GM19328 (cell line): Measurements from ENCODE around the gene LMNTD1.

Source experiments
- ATAC-seq: cut with Tn5 transposase; IDR thresholded peaks from one replicate; pipeline ENCODE4 v1.9.1; 2021; ENCODE audit warnings: mild to moderate bottlenecking, moderate library complexity; ENCODE audit not compliant: unreplicated experiment

The LMNTD1 gene

GRCh38 chr12:25556153-25556552 lies 3.1 kb upstream of the LMNTD1 start:
- no peak for ATAC-seq

GRCh38 chr12:25552681-25553080 lies 402 bp downstream of the LMNTD1 start:
- ATAC-seq: no peak

- no peak for ATAC-seq
Measured at GRCh38 chr12:25550186-25550585, 2.9 kb downstream of the LMNTD1 start.

- no peak for ATAC-seq
Measured at GRCh38 chr12:25549120-25549519, 4.0 kb downstream of the LMNTD1 start.

GRCh38 chr12:25546318-25546717 lies 6.8 kb downstream of the LMNTD1 start:
- ATAC-seq: no peak

GRCh38 chr12:25533150-25533549 lies 19.9 kb downstream of the LMNTD1 start:
- no peak for ATAC-seq

GRCh38 chr12:25531502-25532052 lies 21.5 kb downstream of the LMNTD1 start:
- ATAC-seq: no peak

GRCh38 chr12:25529738-25530137 lies 23.3 kb downstream of the LMNTD1 start:
- ATAC-seq: no peak

- no peak for ATAC-seq
Measured at GRCh38 chr12:25526778-25527177, 26.3 kb downstream of the LMNTD1 start.

- no peak for ATAC-seq
Measured at GRCh38 chr12:25524366-25524765, 28.7 kb downstream of the LMNTD1 start.

- ATAC-seq: no peak
Measured at GRCh38 chr12:25521625-25522256, 31.3 kb downstream of the LMNTD1 start.

GRCh38 chr12:25518512-25518911 lies 34.6 kb downstream of the LMNTD1 start:
- ATAC-seq: no peak

GRCh38 chr12:25504744-25505143 lies 48.3 kb downstream of the LMNTD1 start:
- ATAC-seq: no peak

GRCh38 chr12:25503666-25504065 lies 49.4 kb downstream of the LMNTD1 start:
- no peak for ATAC-seq

- ATAC-seq: no peak
Measured at GRCh38 chr12:25502596-25502995, 50.5 kb downstream of the LMNTD1 start.

- ATAC-seq: no peak
Measured at GRCh38 chr12:25502118-25502517, 51.0 kb downstream of the LMNTD1 start.

GRCh38 chr12:25501549-25501948 lies 51.5 kb downstream of the LMNTD1 start:
- no peak for ATAC-seq

GRCh38 chr12:25500651-25501050 lies 52.4 kb downstream of the LMNTD1 start:
- ATAC-seq: no peak

GRCh38 chr12:25497021-25497420 lies 56.1 kb downstream of the LMNTD1 start:
- no peak for ATAC-seq

- ATAC-seq: no peak
Measured at GRCh38 chr12:25496098-25496587, 56.9 kb downstream of the LMNTD1 start.

- ATAC-seq: no peak
Measured at GRCh38 chr12:25495331-25496097, 57.6 kb downstream of the LMNTD1 start.

GRCh38 chr12:25494926-25495325 lies 58.2 kb downstream of the LMNTD1 start:
- ATAC-seq: no peak
